NCI-H2107 (cell line): ENCODE measurements around the gene IL20RA.
"Not testable (repeated sequence)": the region's sequence is repeated elsewhere in the genome, so short reads cannot be mapped to it uniquely, and the experiment has no call there.

Source experiments
- DNase-seq: peaks from one replicate; lab custom pipeline; 2025; lab: John Stamatoyannopoulos, UW

IL20RA gene

GRCh38 chr6:137008204-137008603, 36.6 kb downstream of the IL20RA start:
- DNase-seq = no peak

- DNase-seq = no peak
These were observed 38.7 kb downstream of the IL20RA start for GRCh38 chr6:137006056-137006455.

GRCh38 chr6:137005073-137005472, 39.7 kb downstream of the IL20RA start:
- DNase-seq = no peak

- DNase-seq = no peak
These were observed 42.3 kb downstream of the IL20RA start for GRCh38 chr6:137002505-137002904.

GRCh38 chr6:137001977-137002302, 42.8 kb downstream of the IL20RA start:
- no peak for DNase-seq

- no peak for DNase-seq
These were observed 43.3 kb downstream of the IL20RA start for GRCh38 chr6:137001299-137001976.

GRCh38 chr6:137000825-137001224, 43.9 kb downstream of the IL20RA start:
- no peak for DNase-seq

GRCh38 chr6:136995521-136995920, 49.2 kb downstream of the IL20RA start:
- no peak for DNase-seq

GRCh38 chr6:136994782-136995181, 50.0 kb downstream of the IL20RA start:
- DNase-seq = no peak

- no peak for DNase-seq
These were observed 52.7 kb downstream of the IL20RA start for GRCh38 chr6:136992113-136992512.

GRCh38 chr6:136991646-136992045, 53.1 kb downstream of the IL20RA start:
- no peak for DNase-seq

- no peak for DNase-seq
These were observed 54.0 kb downstream of the IL20RA start for GRCh38 chr6:136990754-136991153.

GRCh38 chr6:136990242-136990578, 54.6 kb downstream of the IL20RA start:
- DNase-seq = no peak

- no peak for DNase-seq
These were observed 55.1 kb downstream of the IL20RA start for GRCh38 chr6:136989571-136990241.

- DNase-seq = no peak
These were observed 57.2 kb downstream of the IL20RA start for GRCh38 chr6:136987526-136987925.

GRCh38 chr6:136985502-136985901, 59.3 kb downstream of the IL20RA start:
- no peak for DNase-seq

GRCh38 chr6:136984578-136984977, 60.2 kb downstream of the IL20RA start:
- no peak for DNase-seq

GRCh38 chr6:136983687-136984086, 61.1 kb downstream of the IL20RA start:
- no peak for DNase-seq

- DNase-seq = no peak
These were observed 61.8 kb downstream of the IL20RA start for GRCh38 chr6:136982928-136983327.

GRCh38 chr6:136980070-136980469, 64.7 kb downstream of the IL20RA start:
- DNase-seq = no peak

- DNase-seq = no peak
These were observed 65.6 kb downstream of the IL20RA start for GRCh38 chr6:136979206-136979605.

- DNase-seq = no peak
These were observed 67.7 kb downstream of the IL20RA start for GRCh38 chr6:136977075-136977474.

- DNase-seq = no peak
These were observed 69.6 kb downstream of the IL20RA start for GRCh38 chr6:136975089-136975715.

GRCh38 chr6:136973781-136974180, 71.0 kb downstream of the IL20RA start:
- DNase-seq = not testable (repeated sequence)
